HCT116 (cell line): ENCODE data around the gene TACC2. TPM values are rescaled to one million over a fixed set of nuclear protein-coding genes. Genes with fewer than 3 reads are reported as not detected.

Experiments used
- ATAC-seq: fragments of 200-7000 bp; cut with Tn5 transposase; 2 replicates; pipeline ENCODE4 v1.9.1; 2020; ENCODE audit warnings: mild to moderate bottlenecking, moderate library complexity
- BruUV-seq: library from RNA; stranded (reverse); fragments of 400-500 nt; replicated peaks from 2 replicates; lab custom pipeline; 2021; lab: Mats Ljungman, UMichigan
- CTCF ChIA-PET: fragments of 300-600 bp; sonication (Branson Sonifier 250); formaldehyde crosslinking; loops from one replicate; lab custom pipeline; 2021; ENCODE audit warnings: antibody characterized with exemption; lab: Charles Lee
- POLR2A ChIA-PET: fragments of 300-600, 350-600 bp; sonication (Branson Sonifier 250); formaldehyde crosslinking; loops from one replicate; lab custom pipeline; 2021; ENCODE audit warnings: antibody characterized with exemption; lab: Charles Lee
- RAD21 ChIA-PET, 2 experiments: fragments of 300-600 bp; sonication (Branson Sonifier 250); formaldehyde crosslinking; loops; one replicate each; lab custom pipeline; 2023; ENCODE audit warnings: low total read pairs in 2 of 2; ENCODE audit not compliant: uncharacterized antibody in 2 of 2, unreplicated experiment in 2 of 2, low non-redundant PET in 1 of 2; lab: Charles Lee
- DNase-seq: peaks from one replicate; pipeline ENCODE4 v3.0.0-alpha.2; 2010; ENCODE audit warnings: low read depth, low spot score
- H2AFZ ChIP-seq: fragments of 200-600 bp; shearing (Covaris generic), sonication (generic); 2 replicates; pipeline ENCODE4 v1.6.1; 2017; ENCODE audit warnings: low read depth, mixed run types, mixed read lengths, antibody characterized with exemption, low read length; ENCODE audit not compliant: poor library complexity, severe bottlenecking
- H3K27ac ChIP-seq: 2 replicates; pipeline ENCODE4 v1.5.1; 2012; ENCODE audit warnings: low read depth, low read length
- H3K27me3 ChIP-seq: fragments of 200-600 bp; sonication (generic); 2 replicates; pipeline ENCODE4 v1.6.1; 2016; ENCODE audit warnings: mixed run types, low read length, mixed read lengths; ENCODE audit not compliant: insufficient read depth
- H3K36me3 ChIP-seq, 2 experiments: fragments of 200-500 bp in 1 of 2; fragments of 200-600 bp in 1 of 2; sonication (Bioruptor generic) in 1 of 2; sonication (generic) in 1 of 2; 2 replicates each; pipeline versions ENCODE4 v1.5.1 to v1.6.1; 2014 to 2016; ENCODE audit warnings: low read length in 2 of 2, inconsistent platforms in 1 of 2, mixed read lengths in 1 of 2, mixed run types in 1 of 2; ENCODE audit not compliant: insufficient read depth in 2 of 2, control insufficient read depth in 1 of 2
- H3K4me1 ChIP-seq, 2 experiments: fragments of 200-600 bp in 1 of 2; sonication (generic) in 1 of 2; 2 replicates each; pipeline versions ENCODE4 v1.5.1 to v1.6.1; 2012 to 2017; ENCODE audit warnings: low read length in 2 of 2, inconsistent platforms in 1 of 2, mild to moderate bottlenecking in 1 of 2, mixed read lengths in 1 of 2, mixed run types in 1 of 2, moderate library complexity in 1 of 2; ENCODE audit not compliant: insufficient read depth in 2 of 2, control insufficient read depth in 1 of 2
- H3K4me2 ChIP-seq: fragments of 200-600 bp; sonication (generic); 2 replicates; pipeline ENCODE4 v1.6.1; 2017; ENCODE audit warnings: mixed run types, low read length, mixed read lengths
- H3K4me3 ChIP-seq, 2 experiments: fragments of 200-600 bp in 1 of 2; sonication (generic) in 1 of 2; replicated peaks in 1 of 2; 2 replicates each; pipeline ENCODE4 v1.5.1; 2011 to 2016; ENCODE audit warnings: low read length in 2 of 2, control low read depth in 1 of 2, low read depth in 1 of 2, mild to moderate bottlenecking in 1 of 2, mixed read lengths in 1 of 2, mixed run types in 1 of 2
- H3K79me2 ChIP-seq: fragments of 200-600 bp; sonication (generic); 2 replicates; pipeline ENCODE4 v1.6.1; 2017; ENCODE audit warnings: mild to moderate bottlenecking, mixed run types, low read length, moderate library complexity, mixed read lengths; ENCODE audit not compliant: insufficient read depth
- H3K9ac ChIP-seq: fragments of 200-600 bp; sonication (generic); 2 replicates; pipeline ENCODE4 v1.6.1; 2016; ENCODE audit warnings: low read length, mixed read lengths
- H3K9me2 ChIP-seq: fragments of 200-600 bp; sonication (generic), shearing (Covaris generic); 2 replicates; pipeline ENCODE4 v1.6.1; 2017; ENCODE audit warnings: mixed run types, mild to moderate bottlenecking, moderate library complexity; ENCODE audit not compliant: insufficient read depth
- H3K9me3 ChIP-seq, 2 experiments: fragments of 200-500 bp in 1 of 2; fragments of 200-600 bp in 1 of 2; sonication (Bioruptor generic) in 1 of 2; sonication (generic) in 1 of 2; 2 replicates each; pipeline ENCODE4 v1.6.1; 2014 to 2017; ENCODE audit warnings: low read length in 2 of 2, mixed read lengths in 2 of 2, inconsistent platforms in 1 of 2, low read depth in 1 of 2, mild to moderate bottlenecking in 1 of 2, mixed run types in 1 of 2, moderate library complexity in 1 of 2; ENCODE audit not compliant: control insufficient read depth in 1 of 2, insufficient read depth in 1 of 2
- H4K20me1 ChIP-seq: fragments of 200-600 bp; sonication (generic), shearing (Covaris generic); 2 replicates; pipeline ENCODE4 v1.6.1; 2017; ENCODE audit warnings: mixed run types, mild to moderate bottlenecking, moderate library complexity; ENCODE audit not compliant: insufficient read depth
- ATF3 ChIP-seq: IDR thresholded peaks from 2 replicates; pipeline ENCODE4 v1.6.1; 2012
- CEBPB ChIP-seq: IDR thresholded peaks from 2 replicates; pipeline ENCODE4 v1.6.1; 2012; ENCODE audit warnings: low read depth
- CTCF ChIP-seq, 3 experiments: fragments of 200-600 bp in 1 of 3; sonication (generic) in 1 of 3; IDR thresholded peaks in 2 of 3; conservative IDR thresholded peaks in 1 of 3; 2 replicates each; pipeline ENCODE4 v1.5.1; 2012 to 2017; ENCODE audit warnings: low read depth in 2 of 3, low read length in 2 of 3, antibody characterized with exemption in 1 of 3, borderline replicate concordance in 1 of 3, control low read depth in 1 of 3, mild to moderate bottlenecking in 1 of 3, mixed read lengths in 1 of 3, mixed run types in 1 of 3, moderate library complexity in 1 of 3; ENCODE audit not compliant: insufficient read depth in 1 of 3
- EGR1 ChIP-seq: IDR thresholded peaks from 2 replicates; pipeline ENCODE4 v1.6.1; 2012; ENCODE audit warnings: low read depth
- ELF1 ChIP-seq: IDR thresholded peaks from 2 replicates; pipeline ENCODE4 v1.6.1; 2012; ENCODE audit warnings: low read depth, borderline replicate concordance
- EZH2phosphoT487 ChIP-seq: fragments of 200-600 bp; IDR thresholded peaks from 2 replicates; pipeline ENCODE4 v1.6.1; 2018; ENCODE audit warnings: antibody characterized with exemption, borderline replicate concordance
- FOSL1 ChIP-seq: IDR thresholded peaks from 2 replicates; pipeline ENCODE4 v1.6.1; 2012; ENCODE audit warnings: low read depth
- JUND ChIP-seq: IDR thresholded peaks from 2 replicates; pipeline ENCODE4 v1.6.1; 2012
- REST ChIP-seq: IDR thresholded peaks from 2 replicates; pipeline ENCODE4 v1.6.1; 2012; ENCODE audit warnings: low read depth
- TCF7L2 ChIP-seq: IDR thresholded peaks from 2 replicates; pipeline ENCODE4 v1.7.0; 2011; ENCODE audit warnings: borderline replicate concordance, inconsistent platforms; ENCODE audit not compliant: insufficient read depth, insufficient read length; ENCODE audit errors: extremely low read depth
- YY1 ChIP-seq: IDR thresholded peaks from 2 replicates; pipeline ENCODE4 v1.6.1; 2011; ENCODE audit warnings: low read length, low read depth, moderate library complexity, mild to moderate bottlenecking; ENCODE audit not compliant: insufficient replicate concordance; ENCODE audit errors: extremely low read depth
- intact Hi-C: fragments of 100-400 bp; cut with micrococcal nuclease; formaldehyde crosslinking; loops from 2 replicates; pipeline ENCODE4 v1.10.0; 2022
- total RNA-seq: library from RNA; stranded (reverse); gene quantifications from one replicate; pipeline ENCODE4 v1.2.1, GENCODE V29; 2021; ENCODE audit not compliant: unreplicated experiment

Gene TACC2
- total RNA-seq, 1 experiment from 2014 or later = 38.6 TPM

- H3K4me1 ChIP-seq = no peaks in the 10 kb centered on the region
- H3K36me3 ChIP-seq = no peaks in the 10 kb centered on the region
- intact Hi-C loops = no loop called here
- H2AFZ ChIP-seq = no peak overlapping the region
- H3K79me2 ChIP-seq = no peaks in the 10 kb centered on the region
- RAD21 ChIA-PET = no interaction called here
- no peak for TF ChIP-seq JUND
- no peak for TF ChIP-seq EGR1
- TF ChIP-seq ATF3 = no peak
- no peak for TF ChIP-seq YY1
- TF ChIP-seq EZH2phosphoT487 = no peak
- TF ChIP-seq CEBPB = no peak
- no peak for TF ChIP-seq CTCF (IDR thresholded peaks at IDR 0.05 in 2 of 3, conservative IDR thresholded peaks at IDR 0.05 in 1 of 3; ENCODE audit: borderline replicate concordance in 1 of 3, insufficient read depth in 1 of 3, low read depth in 2 of 3, low read length in 2 of 3)
- no peak for TF ChIP-seq ELF1
- no peak for TF ChIP-seq REST
- no peak for TF ChIP-seq TCF7L2
- no peak for TF ChIP-seq FOSL1
- H3K4me2 ChIP-seq = no peak overlapping the region
- no peaks in the 10 kb centered on the region for H4K20me1 ChIP-seq
- ATAC-seq = no peak
- DNase-seq = no peak
- CTCF ChIA-PET = no interaction called here
- H3K27ac ChIP-seq = no peak overlapping the region
- H3K9ac ChIP-seq = no peak overlapping the region
- POLR2A ChIA-PET = interaction anchor here (0.5 kb wide), 1 partner anchor 90 kb away, joined by 4 read pairs; no protein-coding TSS in a partner anchor
- H3K27me3 ChIP-seq = no peaks in the 10 kb centered on the region
- no TSS peak for BruUV-seq
- H3K9me2 ChIP-seq = no peaks in the 10 kb centered on the region
- no peak overlapping the region for H3K4me3 ChIP-seq
- H3K9me3 ChIP-seq = no peaks in the 10 kb centered on the region
Measured at GRCh38 chr10:121994429-121994941, 5.5 kb downstream of the TACC2 start.
